Stimulated activated CD4-positive, alpha-beta T cell treated with anti-CD3 and anti-CD28 coated beads, Interleukin-2, amount 100 ng/mL, for 4 hours (primary cell): ENCODE results near the gene LEFTY1.
"Not testable (repeated sequence)": the region's sequence is repeated elsewhere in the genome, so short reads cannot be mapped to it uniquely, and the experiment has no call there.

Experiments
- DNase-seq: peaks from one replicate; pipeline ENCODE4 v3.0.0-alpha.2; 2020; ENCODE audit warnings: low read depth

Gene LEFTY1

GRCh38 chr1:225849925-225850324 lies 39.0 kb downstream of the LEFTY1 start:
- DNase-seq, result no peak

- DNase-seq, result no peak
These were observed 40.7 kb downstream of the LEFTY1 start for GRCh38 chr1:225848030-225848955.

- no peak for DNase-seq
These were observed 41.3 kb downstream of the LEFTY1 start for GRCh38 chr1:225847610-225848009.

GRCh38 chr1:225846331-225847310 lies 42.3 kb downstream of the LEFTY1 start:
- DNase-seq, result no peak

GRCh38 chr1:225845571-225846259 lies 43.2 kb downstream of the LEFTY1 start:
- peak; percentile 18 for DNase-seq

- no peak for DNase-seq
These were observed 43.8 kb downstream of the LEFTY1 start for GRCh38 chr1:225845097-225845496.

GRCh38 chr1:225844236-225845061 lies 44.5 kb downstream of the LEFTY1 start:
- DNase-seq, result no peak

GRCh38 chr1:225843426-225843795 lies 45.5 kb downstream of the LEFTY1 start:
- no peak for DNase-seq

- no peak for DNase-seq
These were observed 46.0 kb downstream of the LEFTY1 start for GRCh38 chr1:225842788-225843425.

GRCh38 chr1:225842074-225842473 lies 46.9 kb downstream of the LEFTY1 start:
- DNase-seq, result no peak

GRCh38 chr1:225840713-225841112 lies 48.2 kb downstream of the LEFTY1 start:
- DNase-seq, result no peak

- DNase-seq, result no peak
These were observed 48.7 kb downstream of the LEFTY1 start for GRCh38 chr1:225840223-225840610.

- no peak for DNase-seq
These were observed 50.2 kb downstream of the LEFTY1 start for GRCh38 chr1:225838793-225839192.

- not testable (repeated sequence) for DNase-seq
These were observed 52.6 kb downstream of the LEFTY1 start for GRCh38 chr1:225836296-225836695.
